ENCODE data around the gene GRIK2.
"Not testable (repeated sequence)": the region's sequence is repeated elsewhere in the genome, so short reads cannot be mapped to it uniquely, and the experiment has no call there.

Gene GRIK2

GRCh38 chr6:102015431-102015830, 621.9 kb downstream of the GRIK2 start:
- no peak for DNase-seq

- DNase-seq: no peak
Observed at GRCh38 chr6:102022281-102022680, 628.8 kb downstream of the GRIK2 start.

GRCh38 chr6:102022803-102023202, 629.3 kb downstream of the GRIK2 start:
- no peak for DNase-seq

GRCh38 chr6:102023977-102024657, 630.6 kb downstream of the GRIK2 start:
- DNase-seq: no peak

DNA sequence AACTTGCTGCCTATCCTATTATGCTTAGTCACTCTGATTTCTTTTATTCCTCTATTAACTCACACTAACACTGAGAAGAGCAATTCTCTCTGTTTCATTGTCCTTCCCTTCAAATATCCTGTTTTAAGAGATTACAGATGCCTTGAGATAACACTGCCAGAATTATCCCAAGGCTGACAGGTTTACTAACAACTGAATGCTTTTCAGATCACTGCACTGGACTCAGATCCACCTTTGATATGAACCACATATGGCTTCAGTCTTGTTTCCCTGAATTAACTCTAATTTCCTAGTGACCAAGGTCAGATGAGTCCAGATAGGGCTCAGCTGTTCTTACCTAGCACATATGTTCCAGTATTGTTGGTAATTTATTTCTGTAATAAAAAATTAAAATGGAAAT, 633.1 kb downstream of the GRIK2 start:
- DNase-seq: no peak

DNA sequence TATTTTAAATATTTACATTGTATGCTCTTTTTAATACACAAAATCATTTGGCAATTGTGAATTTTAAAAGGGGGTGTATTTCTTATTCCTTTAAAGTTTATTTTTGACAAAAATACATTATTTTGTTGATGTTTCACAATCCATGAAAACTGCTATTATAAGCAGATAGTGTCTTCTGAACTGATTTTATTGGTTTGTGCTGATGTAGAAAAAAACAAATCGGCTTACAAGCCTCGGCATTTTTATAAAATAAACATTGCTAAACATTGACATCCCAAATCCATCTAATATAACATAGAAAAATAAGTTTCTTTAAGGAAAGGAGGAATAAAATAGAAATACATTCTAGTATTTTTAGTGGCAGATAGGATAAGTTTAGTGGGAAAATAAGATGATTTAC, 634.7 kb downstream of the GRIK2 start:
- no peak for DNase-seq

GRCh38 chr6:102038964-102039363, 645.5 kb downstream of the GRIK2 start:
- DNase-seq: no peak

DNA sequence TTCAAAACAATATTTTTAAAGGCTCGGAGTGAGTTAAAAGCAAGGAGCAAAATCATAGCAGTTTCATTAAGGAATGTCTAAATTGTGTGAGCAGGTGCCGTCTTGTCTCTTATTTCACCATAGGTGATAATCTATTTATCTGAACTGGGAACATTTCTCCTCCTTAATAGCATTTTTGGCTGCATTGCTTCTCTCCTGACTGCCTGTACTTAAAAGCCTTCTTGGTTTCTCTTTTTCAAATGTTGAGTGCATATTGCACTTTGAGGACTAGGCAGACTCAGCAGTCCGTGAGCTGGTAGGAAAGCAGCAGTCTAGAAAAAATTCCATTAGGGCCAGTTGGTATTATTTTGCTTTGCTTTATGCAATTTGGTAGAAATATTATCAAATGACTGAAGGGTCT, 645.9 kb downstream of the GRIK2 start:
- DNase-seq: no peak

- no peak for DNase-seq
Observed at GRCh38 chr6:102051001-102051400, 657.5 kb downstream of the GRIK2 start.

- DNase-seq: no peak
Observed at GRCh38 chr6:102051720-102052119, 658.2 kb downstream of the GRIK2 start.

GRCh38 chr6:102064142-102064541, 670.6 kb downstream of the GRIK2 start:
- no peak for DNase-seq

DNA sequence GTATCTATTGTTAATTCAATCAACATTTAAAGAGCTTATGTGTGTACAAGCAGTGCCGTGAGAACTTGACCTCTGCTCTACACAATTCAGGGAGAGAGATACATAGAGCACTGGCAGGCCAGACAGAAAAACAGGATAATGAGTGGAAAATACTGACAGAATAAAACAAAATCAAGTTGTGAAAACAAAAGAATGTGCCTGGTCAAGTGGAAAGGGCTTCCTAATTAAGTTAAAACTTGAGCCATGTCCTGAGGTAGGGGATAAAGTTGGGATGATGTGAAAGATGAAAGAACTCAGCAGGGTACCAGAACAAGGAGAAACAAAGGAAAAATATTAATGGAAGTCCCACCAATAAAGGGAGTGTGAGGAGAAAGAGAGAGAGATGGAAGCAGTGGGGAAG, 672.8 kb downstream of the GRIK2 start:
- DNase-seq: no peak

GRCh38 chr6:102068349-102068929, 674.9 kb downstream of the GRIK2 start:
- DNase-seq: no peak

GRCh38 chr6:102075539-102075938, 682.0 kb downstream of the GRIK2 start:
- no peak for DNase-seq

- DNase-seq: no peak
Observed at GRCh38 chr6:102085257-102085656, 691.7 kb downstream of the GRIK2 start.

GRCh38 chr6:102088160-102088559, 694.7 kb downstream of the GRIK2 start:
- DNase-seq: not testable (repeated sequence)

GRCh38 chr6:102114402-102114801, 720.9 kb downstream of the GRIK2 start:
- DNase-seq: no peak

- DNase-seq: no peak
Observed at GRCh38 chr6:102115911-102116310, 722.4 kb downstream of the GRIK2 start.

- DNase-seq: no peak
Observed at GRCh38 chr6:102118034-102118433, 724.5 kb downstream of the GRIK2 start.
